GM12892 (cell line): ENCODE measurements around the gene GRIP2.

Source experiments
- POLR2A ChIP-seq: IDR thresholded peaks from 2 replicates; pipeline ENCODE4 v1.6.1; 2011; ENCODE audit warnings: low read depth, low read length, control low read depth
- POLR2AphosphoS5 ChIP-seq: IDR thresholded peaks from 2 replicates; pipeline ENCODE4 v1.6.1; 2011; ENCODE audit warnings: low read depth, low read length, control low read depth
- TAF1 ChIP-seq: IDR thresholded peaks from 2 replicates; pipeline ENCODE4 v1.6.1; 2011; ENCODE audit warnings: low read depth, mild to moderate bottlenecking, control low read depth, low read length, borderline replicate concordance

GRCh38 chr3:14440168-14440518, 100.0 kb downstream of the GRIP2 start:
- TF ChIP-seq POLR2A (no peak), POLR2AphosphoS5 (no peak), TAF1 (no peak)
